NCI-H2107 treated with DMSO at 0.1 percent for 48 hours (cell line): ENCODE measurements around the gene OPCML.
A peak's percentile ranks its signal among the peaks of the same experiment; 100 is the strongest.

Experiments
- DNase-seq: peaks from one replicate; lab custom pipeline; 2025; ENCODE audit not compliant: unreplicated experiment; lab: John Stamatoyannopoulos, UW

Gene OPCML

GRCh38 chr11:133366147-133366546 is 166.2 kb downstream of the OPCML start:
- no peak for DNase-seq

DNA sequence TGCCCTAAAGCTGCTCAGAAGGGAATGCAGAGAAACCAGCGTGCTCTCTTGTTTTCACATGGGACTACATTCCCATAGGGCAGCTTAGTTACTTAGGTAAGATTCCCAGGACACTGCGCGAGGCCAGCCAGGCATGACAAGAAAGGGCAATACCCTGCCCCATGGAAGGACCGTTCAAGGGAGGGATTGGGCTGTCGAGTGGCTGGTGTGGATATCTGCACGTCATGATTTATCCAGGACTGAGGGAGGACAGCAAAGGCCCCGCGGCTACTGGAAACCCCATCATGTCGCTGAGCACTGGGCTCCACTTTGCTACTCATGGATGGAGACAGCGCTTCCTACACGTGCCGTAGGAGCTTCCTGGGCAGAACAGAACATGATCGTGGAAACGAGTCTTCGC is 169.4 kb downstream of the OPCML start:
- no peak for DNase-seq

DNA sequence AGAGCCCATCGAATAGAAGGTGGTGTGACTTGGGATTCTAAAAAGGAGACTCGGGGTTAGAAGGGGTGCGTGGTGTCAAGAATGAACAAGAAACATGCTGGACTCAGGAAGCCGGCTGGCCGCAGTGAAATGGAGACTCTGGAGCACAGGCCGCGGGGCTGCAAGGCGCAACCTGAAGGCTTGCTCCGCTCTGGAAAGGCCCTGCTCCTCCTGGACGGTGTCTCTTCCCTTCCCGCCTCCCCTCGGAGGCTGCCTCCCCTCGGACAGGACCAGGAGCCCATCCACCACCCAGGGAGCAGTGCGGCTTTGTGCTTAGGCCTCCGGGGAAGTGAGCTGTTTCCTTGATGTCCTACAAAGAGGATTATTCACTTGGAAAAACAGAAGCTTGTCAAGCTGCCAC is 170.1 kb downstream of the OPCML start:
- DNase-seq, result no peak

DNA sequence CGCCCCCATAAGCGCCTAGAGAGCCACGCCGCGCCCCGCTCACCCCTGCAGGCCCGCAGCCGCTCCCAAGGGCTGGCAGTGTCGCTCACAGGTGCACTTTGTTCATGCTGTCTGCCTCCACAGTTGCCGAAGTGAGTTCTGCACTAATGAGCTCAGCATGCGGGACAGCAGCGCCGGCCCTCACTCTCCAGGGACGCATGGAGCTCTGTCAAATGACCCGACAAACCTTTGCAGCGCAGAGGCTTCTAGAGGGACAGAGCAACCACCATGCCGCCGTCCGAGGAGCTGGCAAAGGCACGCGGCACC is 170.7 kb downstream of the OPCML start:
- no peak for DNase-seq

DNA sequence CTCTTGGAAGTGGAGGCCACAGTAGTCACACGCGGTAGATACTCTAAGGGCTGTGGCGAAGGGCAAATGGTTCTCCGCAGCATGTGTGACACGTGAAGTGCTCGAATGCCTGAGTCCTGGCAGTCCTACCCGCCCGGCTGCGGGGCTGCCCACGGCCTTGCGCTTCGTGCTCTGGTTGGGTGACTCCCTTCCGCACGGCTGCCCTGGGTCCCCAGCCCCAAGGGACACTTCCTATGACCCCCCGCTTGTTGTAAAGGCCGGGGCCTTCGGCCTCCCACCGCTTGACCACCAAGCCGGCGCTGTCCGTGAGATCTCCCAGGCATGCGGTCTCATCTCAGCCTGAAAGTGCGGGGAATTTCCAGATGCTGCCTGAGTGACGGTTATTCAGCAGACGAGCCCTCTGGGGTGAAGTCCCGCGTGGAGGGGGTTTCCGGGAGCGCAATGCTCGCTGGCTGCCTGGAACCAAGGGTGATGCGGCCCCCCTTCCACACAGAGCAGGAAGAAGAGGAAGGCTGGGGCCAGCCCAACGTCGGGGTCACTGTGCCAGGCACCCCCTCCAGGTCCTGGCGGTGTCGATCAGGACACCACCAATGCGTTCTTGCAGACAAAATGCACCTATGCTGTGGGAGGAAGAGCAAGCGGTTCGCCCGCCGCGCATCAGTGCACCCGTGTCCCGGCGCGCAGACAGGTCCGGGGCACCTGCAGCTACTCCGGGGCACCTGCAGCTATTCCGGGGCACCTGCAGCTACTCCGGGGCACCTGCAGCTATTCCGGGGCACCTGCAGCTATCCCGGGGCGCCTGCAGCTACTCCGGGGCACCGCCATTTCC is 171.2 kb downstream of the OPCML start:
- DNase-seq, result no peak

DNA sequence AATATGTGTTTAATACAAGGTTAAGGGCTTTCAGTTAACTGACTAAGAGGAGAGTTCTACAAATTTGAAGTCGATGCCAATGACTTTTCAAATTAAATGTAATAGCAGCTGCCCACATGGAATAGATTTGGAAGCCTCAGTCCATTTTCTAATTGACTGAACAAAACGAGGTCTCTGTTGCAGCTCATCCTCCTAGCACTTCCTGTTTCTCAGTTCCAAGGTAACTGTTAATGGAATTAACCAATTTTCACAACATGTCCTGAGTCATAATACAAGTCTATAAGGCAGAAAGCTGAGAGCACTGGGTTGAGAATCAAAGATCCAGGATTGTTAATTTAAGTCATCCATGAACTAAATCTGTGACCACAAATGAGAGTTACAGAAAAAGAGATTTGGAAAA is 177.2 kb downstream of the OPCML start:
- no peak for DNase-seq

- no peak for DNase-seq
These were observed 178.2 kb downstream of the OPCML start for GRCh38 chr11:133354069-133354468.

DNA sequence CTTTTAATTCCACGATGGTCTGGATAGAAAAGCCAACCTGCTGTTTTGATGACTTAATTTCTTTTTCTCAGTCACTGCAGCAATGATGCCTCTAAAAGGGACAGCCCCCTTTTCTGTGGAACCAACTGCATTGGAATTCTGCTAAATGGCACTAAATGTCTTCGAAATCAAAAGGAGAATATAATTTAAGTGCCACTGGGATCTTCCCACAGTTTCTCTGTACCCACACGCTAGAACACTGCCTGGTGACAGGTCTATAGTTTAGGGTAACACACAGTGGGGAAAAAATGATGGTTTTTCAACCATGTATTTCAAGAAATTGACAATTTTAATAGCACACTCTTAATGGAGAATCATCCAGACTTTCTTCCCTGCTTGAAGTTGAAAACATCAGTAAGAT is 182.3 kb downstream of the OPCML start:
- no peak for DNase-seq

DNA sequence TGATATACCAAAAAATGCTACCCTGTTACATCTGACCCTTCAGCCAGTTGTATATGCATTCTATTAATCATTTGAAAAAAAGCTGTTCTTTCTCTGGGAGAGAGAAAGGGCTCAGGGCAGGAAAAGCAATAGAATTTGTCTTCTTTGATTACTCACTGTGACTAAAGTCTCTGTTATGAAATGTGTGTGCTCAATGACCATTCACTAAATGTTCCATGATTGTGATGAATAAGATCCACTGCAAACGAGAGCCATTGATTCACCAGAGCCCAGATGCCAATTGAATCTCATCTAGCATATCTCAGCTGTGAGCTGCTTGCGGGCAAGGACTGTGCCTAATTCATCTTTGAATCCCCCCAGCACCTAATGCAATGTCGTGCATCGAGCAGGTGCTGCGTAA is 184.3 kb downstream of the OPCML start:
- DNase-seq, result no peak

GRCh38 chr11:133346137-133346536 is 186.2 kb downstream of the OPCML start:
- no peak for DNase-seq

GRCh38 chr11:133343951-133344350 is 188.3 kb downstream of the OPCML start:
- DNase-seq, result peak; percentile 83

GRCh38 chr11:133339495-133340140 is 192.7 kb downstream of the OPCML start:
- no peak for DNase-seq

DNA sequence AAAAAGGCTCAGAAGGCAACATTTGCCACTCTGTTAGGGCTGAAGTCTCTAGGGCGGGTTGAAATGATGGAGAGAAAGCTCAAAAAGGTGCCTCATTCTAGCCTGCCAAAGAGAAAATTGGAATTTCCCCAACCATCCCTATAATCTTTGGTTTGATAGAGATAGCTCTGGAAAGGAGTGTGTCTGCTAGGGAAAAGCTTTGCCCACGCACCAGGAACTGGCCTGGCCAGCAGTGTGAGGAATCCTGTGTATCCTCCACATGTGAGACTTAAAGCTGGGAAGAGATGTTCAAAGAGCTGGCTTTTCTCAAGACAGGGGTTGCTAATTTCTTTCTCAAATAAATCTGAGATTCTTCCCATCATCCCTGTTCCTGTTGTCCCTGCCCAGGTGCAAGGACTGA is 193.7 kb downstream of the OPCML start:
- DNase-seq, result no peak

GRCh38 chr11:133337951-133338418 is 194.3 kb downstream of the OPCML start:
- peak; percentile 65 for DNase-seq

GRCh38 chr11:133337193-133337592 is 195.1 kb downstream of the OPCML start:
- no peak for DNase-seq

DNA sequence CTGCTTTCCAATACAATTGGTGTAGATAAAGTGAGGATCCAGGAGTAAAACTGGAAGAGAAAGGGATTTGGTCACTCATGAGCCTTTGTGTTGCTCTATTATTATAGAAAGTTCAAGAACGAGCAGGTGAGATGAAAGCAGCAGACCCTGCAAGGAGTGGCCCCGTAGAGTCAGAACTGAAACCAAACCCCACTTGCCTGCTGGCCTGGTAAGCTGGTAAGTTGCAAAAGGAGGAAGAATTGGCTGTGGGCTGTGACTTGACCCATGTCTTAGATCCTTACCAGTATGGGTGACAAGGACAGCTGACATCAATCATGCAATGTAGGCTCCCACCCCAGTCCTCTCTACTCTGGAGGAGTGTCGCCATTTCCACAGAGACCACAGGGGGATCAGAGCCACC is 201.3 kb downstream of the OPCML start:
- DNase-seq, result no peak

DNA sequence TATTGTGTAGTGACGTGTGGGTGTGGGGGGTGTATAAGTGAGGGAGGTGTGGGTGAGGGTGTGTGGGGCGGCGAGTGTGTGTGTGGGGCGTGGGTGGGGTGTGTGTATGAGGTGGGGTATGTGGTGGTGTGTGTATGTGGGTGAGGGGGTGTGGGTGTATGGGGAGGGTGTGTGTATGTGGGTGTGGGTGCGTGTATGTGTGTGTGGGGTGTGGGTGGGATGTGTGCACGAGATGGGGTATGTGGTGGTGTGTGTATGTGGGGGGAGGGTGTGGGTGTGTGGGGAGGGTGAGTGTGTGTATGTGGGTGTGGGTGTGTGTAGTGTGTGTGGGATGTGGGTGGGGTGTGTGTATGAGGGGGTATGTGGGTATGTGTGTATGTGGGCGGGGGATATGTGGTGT is 205.5 kb downstream of the OPCML start:
- DNase-seq, result no peak

GRCh38 chr11:133326332-133326731 is 206.0 kb downstream of the OPCML start:
- DNase-seq, result no peak

DNA sequence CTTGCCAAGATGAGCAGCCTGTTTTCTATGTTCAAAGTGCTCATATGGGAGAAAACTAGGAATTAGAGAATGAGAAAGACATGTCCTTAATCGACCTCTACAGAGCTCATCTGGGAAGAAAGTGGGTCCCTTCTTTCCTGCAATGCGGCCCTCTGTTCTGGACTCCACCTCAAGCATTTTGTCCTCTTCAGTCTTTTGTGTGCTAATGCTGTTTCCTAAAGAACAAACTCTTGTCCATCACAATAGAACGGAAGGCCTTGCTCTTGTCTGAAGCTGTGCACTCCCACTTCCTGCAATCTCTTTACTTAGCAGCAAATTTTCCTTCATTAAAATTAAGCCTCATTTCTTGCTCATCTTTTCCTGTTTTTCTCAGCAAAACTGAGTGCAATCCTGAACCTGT is 206.6 kb downstream of the OPCML start:
- no peak for DNase-seq

- DNase-seq, result no peak
These were observed 208.9 kb downstream of the OPCML start for GRCh38 chr11:133323354-133323753.

DNA sequence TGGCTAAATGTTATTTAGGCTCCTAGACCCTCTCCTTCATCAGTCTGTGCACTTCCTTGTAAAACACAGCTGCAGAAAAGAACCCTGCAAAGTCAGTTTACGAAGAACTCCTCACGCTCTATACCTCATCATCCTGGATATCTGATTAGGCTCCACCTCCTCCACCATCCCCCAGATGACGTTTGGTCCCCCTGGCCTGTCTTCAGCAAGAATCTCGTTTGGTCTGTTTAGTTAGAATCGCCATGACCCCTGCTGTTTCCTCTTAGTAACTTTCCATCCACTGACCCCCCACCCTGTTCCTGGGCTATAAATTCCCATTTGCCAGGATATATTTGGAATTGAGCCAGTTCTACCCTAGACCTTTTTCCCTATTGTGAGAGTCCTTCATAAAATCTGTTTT is 214.1 kb downstream of the OPCML start:
- no peak for DNase-seq

GRCh38 chr11:133311230-133311629 is 221.1 kb downstream of the OPCML start:
- DNase-seq, result no peak

DNA sequence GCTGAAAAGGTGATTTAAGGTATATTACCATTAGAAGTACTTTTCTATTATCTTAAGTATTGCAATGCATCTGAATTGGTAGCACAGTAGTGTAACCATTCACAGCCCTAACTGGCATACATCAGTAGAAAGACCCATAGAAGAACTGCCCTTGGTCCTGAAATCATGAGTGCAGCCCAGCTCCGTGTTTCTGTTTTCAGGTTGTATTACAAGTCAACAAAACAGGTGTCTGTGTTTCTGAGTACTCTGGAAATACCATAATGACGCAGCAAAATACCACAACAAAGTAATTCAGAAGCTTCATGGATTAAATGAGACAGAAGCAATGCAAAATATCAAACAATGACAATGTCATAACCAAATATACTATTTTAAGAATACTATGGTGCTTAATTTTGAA is 226.3 kb downstream of the OPCML start:
- no peak for DNase-seq
